PC-3 (cell line): ENCODE measurements around the gene CLPSL2. TPM values are rescaled to one million over a fixed set of nuclear protein-coding genes. Genes with fewer than 3 reads are reported as not detected.

Experiments used
- ATAC-seq: fragments of 200-7000 bp; cut with Tn5 transposase; 2 replicates; pipeline ENCODE4 v1.9.1; 2020; ENCODE audit warnings: mild to moderate bottlenecking, moderate library complexity
- BruUV-seq: library from RNA; stranded (reverse); fragments of 400-500 nt; replicated peaks from 2 replicates; lab custom pipeline; 2021; lab: Mats Ljungman, UMichigan
- CTCF ChIA-PET: fragments of 300-600 bp; sonication (Branson Sonifier 250); formaldehyde crosslinking; loops from one replicate; lab custom pipeline; 2022; ENCODE audit warnings: antibody characterized with exemption; lab: Charles Lee
- POLR2A ChIA-PET: fragments of 300-600 bp; sonication (Branson Sonifier 250); formaldehyde crosslinking; loops from one replicate; lab custom pipeline; 2022; ENCODE audit warnings: antibody characterized with exemption; ENCODE audit not compliant: unreplicated experiment; lab: Charles Lee
- DNase-seq: peaks from one replicate; pipeline ENCODE4 v3.0.0-alpha.2; 2015
- H2AFZ ChIP-seq: fragments of 300-600 bp; sonication (generic); 2 replicates; pipeline ENCODE4 v1.6.0; 2016; ENCODE audit warnings: antibody characterized with exemption, low read length
- H3F3A ChIP-seq: fragments of 300-600 bp; sonication (generic); one replicate; pipeline ENCODE4 v1.6.0; 2017; ENCODE audit warnings: antibody characterized with exemption, low read length, control low read depth, mild to moderate bottlenecking; ENCODE audit not compliant: unreplicated experiment
- H3K27ac ChIP-seq: fragments of 300-600 bp; sonication (generic); 2 replicates; pipeline ENCODE4 v1.5.1; 2016; ENCODE audit warnings: mild to moderate bottlenecking, low read length
- H3K27me3 ChIP-seq: fragments of 300-600 bp; sonication (generic); 2 replicates; pipeline ENCODE4 v1.6.1; 2016; ENCODE audit warnings: low read length, mixed read lengths
- H3K36me3 ChIP-seq: fragments of 300-600 bp; sonication (generic); 2 replicates; pipeline ENCODE4 v1.6.1; 2016; ENCODE audit warnings: low read depth, mixed run types, low read length, mixed read lengths
- H3K4me1 ChIP-seq: fragments of 300-600 bp; sonication (generic); 2 replicates; pipeline ENCODE4 v1.5.1; 2016; ENCODE audit warnings: low read length; ENCODE audit not compliant: insufficient read depth
- H3K4me2 ChIP-seq: fragments of 300-600 bp; sonication (generic); 2 replicates; pipeline ENCODE4 v1.6.0; 2016; ENCODE audit warnings: low read length
- H3K4me3 ChIP-seq: fragments of 300-600 bp; sonication (generic); 2 replicates; pipeline ENCODE4 v1.5.1; 2016; ENCODE audit warnings: mild to moderate bottlenecking, low read length, mixed read lengths
- H3K79me2 ChIP-seq: fragments of 300-600 bp; sonication (generic); 2 replicates; pipeline ENCODE4 v1.6.1; 2017; ENCODE audit warnings: low read length, mixed read lengths
- H3K9ac ChIP-seq: fragments of 300-600 bp; sonication (generic); 2 replicates; pipeline ENCODE4 v1.6.0; 2016; ENCODE audit warnings: mild to moderate bottlenecking, low read length
- H3K9me2 ChIP-seq: fragments of 300-600 bp; sonication (generic); replicated peaks from 2 replicates; pipeline ENCODE4 v1.6.1; 2016; ENCODE audit warnings: mixed run types, low read length, mixed read lengths
- H3K9me3 ChIP-seq: fragments of 300-600 bp; sonication (generic); 2 replicates; pipeline ENCODE4 v1.6.1; 2016; ENCODE audit warnings: low read length, mixed read lengths
- H4K20me1 ChIP-seq: fragments of 300-600 bp; sonication (generic); 2 replicates; pipeline ENCODE4 v1.6.1; 2016; ENCODE audit warnings: low read length, mixed read lengths
- CTCF ChIP-seq: fragments of 300-600 bp; sonication (generic); conservative IDR thresholded peaks from 2 replicates; pipeline ENCODE4 v1.5.1; 2017; ENCODE audit warnings: antibody characterized with exemption, low read depth, mild to moderate bottlenecking, low read length
- EZH2 ChIP-seq: fragments of 300-600 bp; sonication (generic); IDR thresholded peaks from one replicate; pipeline ENCODE4 v1.6.1; 2017; ENCODE audit warnings: antibody characterized with exemption, mild to moderate bottlenecking, low read length; ENCODE audit not compliant: unreplicated experiment
- EZH2phosphoT487 ChIP-seq: fragments of 300-600 bp; sonication (generic); IDR thresholded peaks from 2 replicates; pipeline ENCODE4 v1.6.1; 2018; ENCODE audit warnings: mild to moderate bottlenecking, antibody characterized with exemption, low read length, borderline replicate concordance
- intact Hi-C: fragments of 100-400 bp; cut with micrococcal nuclease; formaldehyde crosslinking; loops from 2 replicates; pipeline ENCODE4 v1.9.0; 2023
- total RNA-seq: library from RNA; depleted of rRNA; stranded (reverse); fragments of >200 nt; gene quantifications from 2 replicates; pipeline ENCODE4 v1.2.3, GENCODE V29; 2014

Gene CLPSL2
- total RNA-seq, 1 experiment from 2014 or later, result not detected

DNA sequence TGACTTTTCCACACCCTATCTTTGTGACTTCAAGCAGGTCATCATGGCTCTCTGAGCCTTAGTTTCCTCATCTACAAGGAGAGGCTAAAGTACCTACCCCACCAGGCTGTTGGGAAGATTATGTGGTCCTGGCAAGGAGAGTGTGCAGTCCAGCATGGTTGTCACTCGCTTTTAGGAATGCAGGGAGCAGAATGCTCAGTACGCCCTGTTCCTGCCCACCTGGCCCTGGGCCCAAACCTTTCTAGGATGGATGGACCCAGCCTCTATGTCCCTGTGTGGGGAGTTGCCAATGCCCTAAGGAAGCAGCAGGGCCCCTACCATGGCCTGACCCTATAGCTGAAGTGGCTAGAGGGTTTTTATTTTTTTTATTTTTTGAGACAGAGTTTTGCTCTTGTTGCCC, 2.0 kb downstream of the CLPSL2 start:
- TF ChIP-seq EZH2phosphoT487 (no peak), CTCF (no peak), EZH2 (no peak)
- Histone ChIP-seq H4K20me1 (no peaks in the 10 kb centered on the region), H3K79me2 (no peaks in the 10 kb centered on the region), H3K4me3 (no peak overlapping the region), H3K27me3 (no peaks in the 10 kb centered on the region), H3K36me3 (no peaks in the 10 kb centered on the region), H3K27ac (no peak overlapping the region), H2AFZ (no peak overlapping the region), H3K9me2 (no peaks in the 10 kb centered on the region), H3K4me2 (no peak overlapping the region), H3K9ac (no peak overlapping the region), H3K4me1 (no peaks in the 10 kb centered on the region), H3F3A (no peaks in the 10 kb centered on the region), H3K9me3 (no peaks in the 10 kb centered on the region)
- DNase-seq (no peak), ATAC-seq (no peak)
- ChIA-PET CTCF (no interaction called here), POLR2A (no interaction called here)
- intact Hi-C loops, result no loop called here
- BruUV-seq, result no TSS peak

- Histone ChIP-seq H3K27ac (no peak within 1 kb of the TSS), H3K4me3 (no peak within 1 kb of the TSS), H3K4me1 (no peaks in the 10 kb centered on the region), H3K4me2 (no peak within 1 kb of the TSS), H3K79me2 (no peaks in the 10 kb centered on the region), H2AFZ (no peak within 1 kb of the TSS), H3F3A (no peaks in the 10 kb centered on the region), H3K36me3 (no peaks in the 10 kb centered on the region), H3K9me3 (no peaks in the 10 kb centered on the region), H3K27me3 (no peaks in the 10 kb centered on the region), H4K20me1 (no peaks in the 10 kb centered on the region), H3K9me2 (no peaks in the 10 kb centered on the region), H3K9ac (no peak within 1 kb of the TSS)
- CTCF ChIA-PET, result no interaction called here
- BruUV-seq, result no TSS peak
- POLR2A ChIA-PET, result no interaction called here
- intact Hi-C loops, result no loop called here
- TF ChIP-seq EZH2 (no peak), EZH2phosphoT487 (no peak), CTCF (no peak)
- ATAC-seq (no peak), DNase-seq (no peak)
Observed at GRCh38 chr6:35780719-35781118, 4.3 kb downstream of the CLPSL2 start, which contains the start of gene CLPSL1. TSS of gene CLPSL1 (plus strand) at chr6:35781019. CDS start at chr6:35781111, 92 bp downstream.

GRCh38 chr6:35781290-35781689, 4.9 kb downstream of the CLPSL2 start:
- Histone ChIP-seq H3K36me3 (no peaks in the 10 kb centered on the region), H3K27me3 (peaks cover 1% of the 10 kb centered on the region; the same call in 1 of the 2 replicates), H3K79me2 (no peaks in the 10 kb centered on the region), H3F3A (no peaks in the 10 kb centered on the region), H3K9me2 (no peaks in the 10 kb centered on the region), H2AFZ (no peak overlapping the region), H4K20me1 (no peaks in the 10 kb centered on the region), H3K4me1 (no peaks in the 10 kb centered on the region), H3K9me3 (no peaks in the 10 kb centered on the region), H3K4me3 (no peak overlapping the region), H3K9ac (no peak overlapping the region), H3K27ac (no peak overlapping the region), H3K4me2 (no peak overlapping the region)
- intact Hi-C loops, result no loop called here
- DNase-seq (no peak), ATAC-seq (no peak)
- POLR2A ChIA-PET, result no interaction called here
- no peak for TF ChIP-seq EZH2
- no peak for TF ChIP-seq CTCF
- no peak for TF ChIP-seq EZH2phosphoT487
- no TSS peak for BruUV-seq
- CTCF ChIA-PET, result no interaction called here
